Fibroblast of villous mesenchyme (primary cell): ENCODE data around the gene ZNF587B. TPM values are rescaled to one million over a fixed set of nuclear protein-coding genes. Genes with fewer than 3 reads are reported as not detected.
A peak's percentile ranks its signal among the peaks of the same experiment; 100 is the strongest.
"Not testable (repeated sequence)": the region's sequence is repeated elsewhere in the genome, so short reads cannot be mapped to it uniquely, and the experiment has no call there.

ENCODE experiments used
- DNase-seq: peaks from one replicate; pipeline ENCODE4 v3.0.0-alpha.2; 2010; ENCODE audit warnings: low read depth
- H3K4me3 ChIP-seq: 2 replicates; pipeline ENCODE4 v1.5.1; 2011; ENCODE audit warnings: low read depth, mild to moderate bottlenecking, low read length
- total RNA-seq: library from RNA; depleted of rRNA; stranded (reverse); fragments of >200 nt; gene quantifications from 2 replicates; pipeline ENCODE4 v1.2.3, GENCODE V29; 2012
- TF ChIP-seq, protein P1 (sequence below): IDR thresholded peaks from 2 replicates; pipeline ENCODE4 v1.5.1; 2012; ENCODE audit warnings: low read depth, mild to moderate bottlenecking, low read length; ENCODE audit not compliant: insufficient read depth

ZNF587B gene
- total RNA-seq, 1 donor = 28.1 TPM

DNA sequence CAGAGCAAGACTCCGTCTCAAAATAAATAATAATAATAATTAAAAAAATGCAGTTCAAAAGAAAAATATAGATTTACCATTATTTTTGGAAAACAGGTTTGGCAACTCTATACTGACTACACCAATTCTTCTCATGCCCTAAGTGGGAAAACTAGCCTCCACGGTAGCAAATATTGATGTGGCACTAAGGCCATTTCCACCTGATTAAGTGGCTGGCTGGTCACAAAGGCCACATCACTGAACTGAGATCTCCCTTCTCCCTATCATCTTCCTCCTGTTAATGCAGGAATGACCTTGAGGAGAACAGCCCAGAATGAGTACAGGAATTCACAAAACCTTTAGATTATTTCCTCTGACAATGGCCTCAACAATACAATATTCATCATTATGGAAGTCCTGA is 40.1 kb downstream of the ZNF587B start:
- no peak for DNase-seq
- TF ChIP-seq, protein P1, sequence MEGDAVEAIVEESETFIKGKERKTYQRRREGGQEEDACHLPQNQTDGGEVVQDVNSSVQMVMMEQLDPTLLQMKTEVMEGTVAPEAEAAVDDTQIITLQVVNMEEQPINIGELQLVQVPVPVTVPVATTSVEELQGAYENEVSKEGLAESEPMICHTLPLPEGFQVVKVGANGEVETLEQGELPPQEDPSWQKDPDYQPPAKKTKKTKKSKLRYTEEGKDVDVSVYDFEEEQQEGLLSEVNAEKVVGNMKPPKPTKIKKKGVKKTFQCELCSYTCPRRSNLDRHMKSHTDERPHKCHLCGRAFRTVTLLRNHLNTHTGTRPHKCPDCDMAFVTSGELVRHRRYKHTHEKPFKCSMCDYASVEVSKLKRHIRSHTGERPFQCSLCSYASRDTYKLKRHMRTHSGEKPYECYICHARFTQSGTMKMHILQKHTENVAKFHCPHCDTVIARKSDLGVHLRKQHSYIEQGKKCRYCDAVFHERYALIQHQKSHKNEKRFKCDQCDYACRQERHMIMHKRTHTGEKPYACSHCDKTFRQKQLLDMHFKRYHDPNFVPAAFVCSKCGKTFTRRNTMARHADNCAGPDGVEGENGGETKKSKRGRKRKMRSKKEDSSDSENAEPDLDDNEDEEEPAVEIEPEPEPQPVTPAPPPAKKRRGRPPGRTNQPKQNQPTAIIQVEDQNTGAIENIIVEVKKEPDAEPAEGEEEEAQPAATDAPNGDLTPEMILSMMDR = no peak
- no peak overlapping the region for H3K4me3 ChIP-seq

DNA sequence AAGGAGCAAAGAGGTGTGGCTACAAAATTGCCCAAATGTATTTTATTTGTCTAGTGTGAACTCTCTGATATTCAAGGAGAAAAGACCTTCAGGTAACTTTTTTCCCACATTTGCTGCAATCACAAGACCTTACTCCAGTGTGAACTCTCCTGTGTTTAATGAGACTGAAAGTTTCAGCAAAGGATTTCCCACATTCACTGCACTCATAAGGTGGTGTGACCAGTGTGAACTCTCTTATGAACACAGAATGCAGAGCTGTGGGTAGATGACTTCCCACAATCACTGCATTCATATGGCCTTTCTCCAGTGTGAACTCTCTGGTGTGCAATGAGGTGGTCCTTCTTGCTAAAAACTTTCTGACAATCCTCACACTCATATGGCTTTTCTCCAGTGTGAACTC is 42.4 kb downstream of the ZNF587B start:
- TF ChIP-seq, protein P1 = no peak
- no peak overlapping the region for H3K4me3 ChIP-seq
- DNase-seq = no peak

DNA sequence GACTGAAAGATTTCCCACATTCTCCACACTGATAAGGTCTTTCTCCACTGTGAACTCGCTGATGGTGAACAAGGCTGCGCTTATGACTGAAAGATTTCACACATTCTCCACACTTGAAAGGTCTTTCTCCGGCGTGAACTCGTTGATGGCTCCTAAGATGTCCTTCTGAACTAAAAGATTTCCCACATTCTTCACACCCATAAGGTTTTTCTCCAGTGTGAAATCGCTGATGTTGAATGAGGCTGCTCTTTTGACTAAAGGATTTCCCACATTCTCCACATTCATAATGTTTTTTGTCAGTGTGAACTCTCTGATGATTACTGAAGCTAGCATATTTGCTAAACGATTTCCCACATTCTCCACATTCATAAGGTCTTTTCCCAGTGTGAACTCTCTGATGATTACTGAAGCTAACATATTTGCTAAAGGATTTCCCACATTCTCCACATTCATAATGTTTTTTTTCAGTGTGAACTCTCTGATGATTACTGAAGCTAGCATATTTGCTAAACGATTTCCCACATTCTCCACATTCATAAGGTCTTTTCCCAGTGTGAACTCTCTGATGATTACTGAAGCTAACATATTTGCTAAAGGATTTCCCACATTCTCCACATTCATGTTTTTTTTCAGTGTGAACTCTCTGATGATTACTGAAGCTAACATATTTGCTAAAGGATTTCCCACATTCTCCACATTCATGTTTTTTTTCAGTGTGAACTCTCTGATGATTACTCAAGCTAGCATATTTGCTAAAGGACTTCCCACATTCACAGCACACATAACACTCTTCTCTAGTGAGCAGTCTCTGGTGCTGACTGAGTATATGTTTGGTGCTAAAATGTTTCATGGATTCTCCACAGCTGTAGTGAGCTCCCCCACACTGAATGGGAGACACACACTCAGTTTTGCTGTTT is 44.0 kb downstream of the ZNF587B start:
- not testable (repeated sequence) for H3K4me3 ChIP-seq, DNase-seq

DNA sequence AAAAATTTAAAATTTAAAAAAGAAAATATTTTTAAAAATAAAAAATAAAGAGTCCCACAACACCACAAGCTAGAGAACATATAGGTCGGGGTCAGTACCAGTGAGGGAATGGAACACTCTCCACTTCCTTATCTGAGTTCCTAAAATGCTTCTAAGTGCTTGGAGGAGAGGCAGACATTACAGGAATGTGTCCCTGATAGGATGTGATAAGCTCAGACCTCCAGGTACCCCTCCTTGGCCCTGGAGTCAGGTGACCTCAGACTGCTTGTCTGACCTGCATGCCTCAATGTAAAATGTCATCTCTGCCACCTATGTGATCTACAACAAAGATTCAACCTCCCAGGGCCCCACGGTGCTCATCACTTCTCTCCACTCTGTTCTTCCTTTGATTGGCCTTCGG is 55.9 kb downstream of the ZNF587B start:
- no peak for DNase-seq
- TF ChIP-seq, protein P1 = no peak
- no peak overlapping the region for H3K4me3 ChIP-seq

DNA sequence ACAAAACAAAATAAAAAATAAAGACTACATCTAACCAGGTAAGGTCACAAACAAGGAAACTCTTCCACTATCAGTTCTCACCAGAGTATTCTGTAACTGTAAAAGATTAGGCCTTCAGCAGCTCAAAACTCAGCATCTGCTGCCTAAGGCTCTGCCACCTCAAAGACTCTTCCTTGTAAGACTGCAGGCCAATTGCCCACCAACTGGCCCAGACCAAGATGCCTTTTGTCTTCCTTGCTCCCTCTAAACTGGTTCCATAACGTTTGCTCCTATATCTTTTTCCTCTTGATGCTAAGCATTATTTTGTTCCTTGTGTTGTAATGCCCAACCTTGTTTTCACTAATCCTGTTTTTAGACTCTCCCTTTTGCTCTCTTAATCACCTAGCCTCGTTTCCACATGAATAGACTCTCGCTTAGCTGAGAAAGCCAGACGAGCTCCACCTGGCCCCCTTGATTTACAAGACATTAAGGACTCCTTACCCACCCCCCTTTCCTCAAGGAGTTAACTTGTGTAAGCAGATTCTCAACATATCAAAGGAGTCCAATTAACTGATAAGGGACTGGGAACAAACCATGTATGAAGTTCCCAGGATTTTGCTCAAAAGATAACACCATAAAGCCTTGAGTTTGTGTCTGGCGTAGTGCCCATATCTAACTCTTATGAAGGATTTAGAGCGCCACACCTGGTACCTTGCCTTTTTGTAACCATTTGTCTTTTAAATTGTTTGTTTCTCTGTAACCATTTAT is 57.3 kb downstream of the ZNF587B start:
- no peak overlapping the region for H3K4me3 ChIP-seq
- peak; percentile 76 for DNase-seq
- TF ChIP-seq, protein P1 = no peak

DNA sequence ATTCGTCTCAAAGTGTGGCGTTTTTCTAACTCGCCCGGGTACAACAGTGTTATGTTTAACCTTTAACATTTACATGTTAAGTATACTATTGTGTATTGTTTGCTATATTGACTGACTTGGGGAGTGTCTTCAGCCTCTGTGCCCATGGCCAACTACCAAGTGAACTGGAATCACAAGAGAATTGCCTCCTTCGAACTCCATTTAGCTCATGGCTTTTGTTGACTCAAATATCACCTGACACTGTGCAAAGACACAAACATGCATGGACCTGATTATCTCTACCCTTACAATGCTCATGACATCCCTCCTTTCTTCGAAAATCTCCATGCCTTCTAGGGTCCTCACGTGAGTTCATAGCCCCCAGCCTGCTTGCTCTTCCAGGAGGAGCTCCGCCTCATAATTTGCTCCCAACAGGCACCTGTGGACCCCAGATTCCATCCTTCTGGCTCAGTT is 58.0 kb downstream of the ZNF587B start:
- DNase-seq = no peak
- TF ChIP-seq, protein P1 = no peak
- H3K4me3 ChIP-seq = peak overlapping the region; percentile 66

DNA sequence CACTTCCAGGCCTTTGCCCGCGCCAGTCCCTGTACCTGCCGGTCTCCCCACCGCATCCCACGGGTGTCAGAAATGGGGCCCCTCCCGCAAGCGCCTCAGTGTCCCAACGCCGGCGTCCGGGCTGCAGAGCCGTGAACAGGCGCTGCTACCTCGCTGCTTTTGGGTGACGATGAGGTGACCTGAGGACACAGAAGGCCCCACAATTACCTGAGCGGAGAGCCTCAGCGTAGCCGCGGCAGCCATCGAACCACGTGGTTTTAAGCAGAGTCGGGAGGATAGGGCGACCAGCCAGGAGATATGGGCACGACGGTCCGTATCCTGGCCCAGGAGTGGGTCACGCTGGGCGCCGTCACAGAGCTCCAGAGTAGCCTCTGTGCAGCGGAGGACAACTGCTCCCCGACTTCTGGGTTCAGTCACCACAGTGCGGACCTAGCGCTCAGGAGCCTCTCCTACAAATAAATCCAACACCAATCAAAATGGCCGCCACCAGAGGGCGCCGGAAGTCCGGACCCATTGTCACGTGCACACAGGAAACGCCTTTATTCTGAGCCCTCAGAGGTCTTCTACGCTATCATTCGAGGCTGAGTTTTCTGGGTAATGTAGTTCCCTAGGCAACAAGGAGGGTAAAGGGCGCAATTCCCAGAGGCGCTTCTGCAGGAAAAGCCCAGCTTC is 58.6 kb downstream of the ZNF587B start, which contains the start of gene ZNF814:
TSS of gene ZNF814 (minus strand) at position 478 of the 672 bp plus-strand sequence. CDS start at position 243, 235 bp downstream.
- TF ChIP-seq, protein P1 = peak; percentile 36
- H3K4me3 ChIP-seq = peak within 1 kb of the TSS; percentile 66

DNA sequence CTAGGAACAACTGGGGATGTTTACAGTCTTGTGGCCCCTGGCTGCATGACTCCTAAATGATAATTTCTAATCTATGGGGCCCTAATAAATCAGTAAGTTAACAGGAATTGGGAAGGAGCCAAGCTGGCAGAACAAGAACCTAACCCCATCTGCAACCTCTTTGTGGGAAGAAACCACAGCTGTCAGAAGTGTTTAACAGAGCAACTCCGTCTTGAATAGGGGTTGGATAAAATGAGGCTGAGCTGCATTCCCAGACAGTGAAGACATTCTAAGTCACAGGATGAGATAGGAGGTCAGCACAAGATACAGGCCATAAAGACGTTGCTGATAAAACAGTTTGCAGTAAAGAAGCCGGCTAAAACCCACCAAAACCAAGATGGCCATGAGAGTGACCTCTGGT is 60.6 kb downstream of the ZNF587B start:
- DNase-seq = peak; percentile 92
- not testable (repeated sequence) for H3K4me3 ChIP-seq

More for the DNA sequence above, 58.6 kb downstream of the ZNF587B start, which contains the start of gene ZNF814:
- peak; percentile 79 for DNase-seq
